ENCODE results near the gene BCOR.
A peak's percentile ranks its signal among the peaks of the same experiment; 100 is the strongest.

BCOR gene

DNA sequence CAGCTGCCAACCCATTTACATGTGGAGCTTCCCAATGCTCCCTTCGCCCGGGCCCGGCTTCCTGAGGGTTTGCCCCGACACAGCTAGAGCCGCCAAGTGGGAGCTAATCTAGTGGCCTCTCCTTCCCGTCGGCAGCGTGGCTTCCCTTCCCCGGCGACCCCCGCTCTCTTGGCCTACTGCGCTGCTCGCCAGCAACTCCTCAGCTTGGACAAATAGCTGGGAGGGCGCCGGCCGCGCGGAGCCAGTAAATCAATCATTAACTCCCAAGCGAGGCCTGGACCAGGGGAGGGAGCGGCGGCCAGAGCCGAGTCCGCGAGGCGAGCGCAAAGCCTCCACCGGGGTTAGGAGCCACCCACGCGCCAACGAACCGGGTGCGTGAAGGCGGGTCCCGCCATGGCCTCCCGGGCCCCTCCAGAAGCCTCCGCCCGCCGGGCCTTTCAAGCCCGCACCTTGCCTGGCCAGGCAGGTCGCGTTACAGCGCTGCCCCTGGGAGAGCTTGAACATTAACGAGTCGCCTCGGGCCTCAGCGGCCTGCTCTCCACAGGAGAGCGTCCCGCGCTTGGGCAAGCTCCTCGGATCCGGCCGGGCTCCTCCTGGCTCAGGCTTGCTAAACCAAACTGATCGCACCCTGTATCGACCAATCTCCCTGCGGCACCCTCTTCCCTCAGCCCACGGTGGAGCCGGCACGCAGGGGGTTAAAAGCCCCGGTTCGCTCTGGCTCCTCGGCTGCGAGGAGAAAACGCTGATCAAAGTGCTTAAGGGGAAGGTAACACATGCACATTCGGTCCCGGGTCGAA is 10.6 kb upstream of the BCOR start:
- DNase-seq (ENCODE audit: low read depth, low spot score): no peak
- H3K4me3 ChIP-seq (ENCODE audit: low read depth, low read length): peak overlapping the region; percentile 10
- TF ChIP-seq, protein P1, sequence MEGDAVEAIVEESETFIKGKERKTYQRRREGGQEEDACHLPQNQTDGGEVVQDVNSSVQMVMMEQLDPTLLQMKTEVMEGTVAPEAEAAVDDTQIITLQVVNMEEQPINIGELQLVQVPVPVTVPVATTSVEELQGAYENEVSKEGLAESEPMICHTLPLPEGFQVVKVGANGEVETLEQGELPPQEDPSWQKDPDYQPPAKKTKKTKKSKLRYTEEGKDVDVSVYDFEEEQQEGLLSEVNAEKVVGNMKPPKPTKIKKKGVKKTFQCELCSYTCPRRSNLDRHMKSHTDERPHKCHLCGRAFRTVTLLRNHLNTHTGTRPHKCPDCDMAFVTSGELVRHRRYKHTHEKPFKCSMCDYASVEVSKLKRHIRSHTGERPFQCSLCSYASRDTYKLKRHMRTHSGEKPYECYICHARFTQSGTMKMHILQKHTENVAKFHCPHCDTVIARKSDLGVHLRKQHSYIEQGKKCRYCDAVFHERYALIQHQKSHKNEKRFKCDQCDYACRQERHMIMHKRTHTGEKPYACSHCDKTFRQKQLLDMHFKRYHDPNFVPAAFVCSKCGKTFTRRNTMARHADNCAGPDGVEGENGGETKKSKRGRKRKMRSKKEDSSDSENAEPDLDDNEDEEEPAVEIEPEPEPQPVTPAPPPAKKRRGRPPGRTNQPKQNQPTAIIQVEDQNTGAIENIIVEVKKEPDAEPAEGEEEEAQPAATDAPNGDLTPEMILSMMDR (IDR thresholded peaks at IDR 0.05; ENCODE audit: low read depth, low read length): no peak
- in situ Hi-C loops (cut with HindIII; ENCODE audit: low sequenced_read_pairs): no loop called here

DNA sequence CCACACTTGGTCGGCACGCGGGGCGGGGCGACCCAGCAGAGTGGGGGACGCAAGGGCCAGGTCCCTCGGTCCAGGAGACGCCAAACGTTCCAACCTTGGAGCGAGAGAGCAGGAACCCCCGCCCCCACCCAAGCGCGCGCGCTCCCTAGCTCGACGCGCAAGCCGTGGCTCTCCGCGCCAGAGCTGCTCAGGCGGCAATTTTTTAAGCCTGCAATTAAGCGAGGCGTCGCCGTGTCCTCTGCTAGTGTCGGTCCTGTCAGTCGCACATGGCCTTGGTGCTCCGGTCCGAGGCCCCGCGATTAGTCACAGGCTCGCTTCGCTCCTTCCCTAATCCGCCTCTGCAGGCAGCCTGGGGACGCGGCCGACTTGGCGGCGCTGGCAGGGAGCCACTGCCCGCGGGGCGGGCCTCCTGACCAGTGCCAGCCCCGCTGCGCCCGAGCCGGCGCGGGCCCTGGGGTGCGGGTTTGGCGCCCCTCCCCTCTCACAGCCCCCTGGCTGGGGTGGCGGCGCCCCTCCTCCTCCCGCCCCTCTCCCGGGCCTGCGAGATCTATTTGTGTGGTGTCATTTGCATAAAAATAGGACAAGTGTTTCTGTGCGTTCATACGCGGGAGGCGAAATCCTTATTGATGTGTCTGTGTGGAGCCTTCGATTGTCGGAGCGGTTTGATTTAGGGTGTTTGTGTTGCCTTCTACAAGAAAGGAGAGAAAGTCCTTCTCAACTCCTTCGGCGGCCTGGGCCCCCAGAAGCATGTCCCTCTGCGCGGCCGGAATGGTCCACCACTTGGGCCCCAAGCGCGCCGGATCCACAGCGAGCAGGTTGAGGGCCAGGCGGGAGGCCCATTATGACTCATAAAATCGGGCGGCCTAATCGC is 9.8 kb upstream of the BCOR start:
- TF ChIP-seq, protein P1 (IDR thresholded peaks at IDR 0.05; ENCODE audit: low read depth, low read length): no peak
- in situ Hi-C loops (cut with HindIII; ENCODE audit: low sequenced_read_pairs): no loop called here
- no peak overlapping the region for H3K4me3 ChIP-seq (ENCODE audit: low read depth, low read length)

DNA sequence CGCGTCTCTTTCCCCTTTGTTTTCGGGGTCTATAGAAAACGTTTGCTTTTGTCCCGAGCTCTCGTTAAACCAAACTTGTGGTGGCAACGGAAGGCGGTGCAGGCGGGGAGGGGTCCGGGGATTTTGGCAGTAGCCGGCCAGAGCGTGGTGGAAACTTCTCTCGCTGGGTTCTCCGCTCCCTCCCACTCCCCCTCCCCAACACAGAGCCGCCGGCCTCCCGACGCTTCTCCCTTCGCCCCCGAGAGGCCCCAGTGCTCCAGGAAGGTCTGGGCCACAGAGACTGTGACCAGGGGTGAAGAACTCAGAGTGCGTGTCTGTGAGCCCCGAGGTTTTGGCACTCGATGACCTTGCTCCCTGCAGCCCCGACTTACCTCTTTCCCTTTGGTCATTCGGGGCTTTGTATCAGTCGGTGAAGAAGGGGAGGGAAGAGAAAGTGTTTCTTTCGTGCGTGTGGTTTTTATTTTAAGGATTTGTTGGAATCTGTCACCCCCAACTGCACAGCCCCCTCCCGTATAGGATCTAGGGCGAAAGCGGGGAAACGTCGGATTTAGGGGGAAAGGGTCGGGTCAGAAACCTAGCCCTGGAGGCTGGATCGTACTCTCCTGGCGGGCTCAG is 9.0 kb upstream of the BCOR start:
- TF ChIP-seq, protein P1 (IDR thresholded peaks at IDR 0.05; ENCODE audit: low read depth, low read length): no peak
- in situ Hi-C loops (cut with HindIII; ENCODE audit: low sequenced_read_pairs): no loop called here
- peak overlapping the region; percentile 39 for H3K4me3 ChIP-seq (ENCODE audit: low read depth, low read length)
- no peak for DNase-seq (ENCODE audit: low read depth, low spot score)

More for the DNA sequence above, 9.8 kb upstream of the BCOR start:
- peak; percentile 62 for DNase-seq (ENCODE audit: low read depth, low spot score)

DNA sequence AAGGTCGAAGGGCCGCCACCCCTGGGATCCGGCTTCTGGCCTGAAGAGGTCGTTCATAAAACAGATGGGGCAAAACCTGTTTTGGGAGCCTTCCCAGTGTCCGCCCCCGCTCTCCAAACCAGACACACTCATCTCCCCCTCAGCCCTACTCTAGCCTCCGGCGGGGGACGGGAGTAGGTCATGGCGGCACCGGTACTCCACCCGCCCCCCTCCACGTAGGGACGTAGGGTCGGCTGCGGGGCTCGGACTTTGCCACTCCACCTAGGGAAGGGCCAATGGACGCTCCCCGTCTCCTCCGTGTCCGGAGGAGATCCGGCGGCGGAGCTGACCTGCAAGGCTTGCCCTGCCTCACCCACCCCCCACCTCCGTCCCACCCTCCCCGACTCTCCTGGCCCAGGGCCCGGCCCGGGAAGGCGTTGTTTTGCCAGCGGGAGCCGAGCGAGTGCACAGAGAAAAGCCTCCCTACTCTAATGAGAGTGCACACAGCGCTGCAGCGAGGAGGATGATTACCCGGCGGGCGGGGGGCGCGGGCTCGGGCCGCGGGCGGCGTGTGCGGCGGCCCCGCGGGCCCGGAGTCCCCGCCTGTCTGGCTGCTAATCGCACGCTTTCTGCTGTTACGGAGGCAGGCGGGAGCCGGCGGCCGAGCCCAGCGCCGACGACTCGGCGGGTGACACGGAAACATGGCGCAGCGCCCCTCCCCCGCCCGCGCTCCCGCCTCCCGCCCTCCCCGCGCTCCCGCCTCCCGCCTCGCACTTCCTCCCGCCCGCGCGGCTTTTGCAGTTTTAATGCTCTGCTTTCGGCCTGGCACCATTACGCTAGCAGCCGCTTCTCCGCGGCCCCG is 8.3 kb upstream of the BCOR start:
- DNase-seq (ENCODE audit: low read depth, low spot score): no peak

DNA sequence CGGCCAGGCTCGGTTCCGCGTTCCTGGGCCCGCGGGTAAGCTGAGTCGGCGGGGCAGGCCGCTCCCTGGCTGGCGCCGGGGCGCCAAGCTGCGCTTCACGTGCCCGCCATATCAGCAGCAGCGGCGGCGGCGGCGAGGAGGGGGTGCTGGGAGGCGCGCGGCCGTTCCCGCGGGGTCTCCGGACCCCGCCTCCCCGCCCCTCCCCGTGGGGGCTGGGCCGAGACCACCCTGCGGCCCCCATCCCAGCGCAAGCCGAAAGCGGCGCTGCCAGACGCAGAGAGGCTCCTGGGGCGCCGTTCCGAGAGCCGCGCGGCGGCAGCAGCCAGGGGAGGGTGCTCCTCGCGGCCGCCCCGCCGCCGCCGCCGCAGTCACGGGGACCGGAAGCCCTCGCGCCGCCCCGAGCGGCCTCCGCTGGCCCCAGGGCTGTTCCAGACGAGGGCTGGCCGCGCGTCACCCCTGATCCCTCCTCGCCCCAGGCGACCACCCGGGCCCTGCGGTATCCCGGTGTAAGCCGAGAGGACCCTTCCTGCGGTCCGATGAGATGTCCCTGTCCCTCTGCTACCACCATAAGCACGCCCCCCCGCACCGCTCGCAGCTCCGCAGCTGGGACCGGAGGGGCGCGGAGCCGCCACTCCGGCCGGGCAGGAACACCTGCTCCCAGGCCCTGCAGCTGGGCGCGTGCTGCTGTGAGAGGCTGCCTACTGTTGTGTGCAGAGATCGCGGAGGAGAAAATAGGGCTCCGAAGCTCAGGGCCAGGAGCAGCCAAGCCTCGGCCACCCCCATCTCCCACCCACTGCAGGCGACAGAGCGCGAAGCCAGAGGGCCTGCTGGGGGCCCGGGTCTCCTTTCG is 7.5 kb upstream of the BCOR start:
- in situ Hi-C loops (cut with HindIII; ENCODE audit: low sequenced_read_pairs): no loop called here
- TF ChIP-seq, protein P1 (IDR thresholded peaks at IDR 0.05; ENCODE audit: low read depth, low read length): no peak
- no peak for DNase-seq (ENCODE audit: low read depth, low spot score)
- peak overlapping the region; percentile 39 for H3K4me3 ChIP-seq (ENCODE audit: low read depth, low read length)

More for the DNA sequence above, 8.3 kb upstream of the BCOR start:
- H3K4me3 ChIP-seq (ENCODE audit: low read depth, low read length): peak overlapping the region; percentile 39
- in situ Hi-C loops (cut with HindIII; ENCODE audit: low sequenced_read_pairs): no loop called here
- TF ChIP-seq, protein P1 (IDR thresholded peaks at IDR 0.05; ENCODE audit: low read depth, low read length): no peak

All from astrocyte of the spinal cord (primary cell).